GM15510 (cell line): ENCODE results near the gene TMEM72.

Experiments
- POLR2A ChIP-seq: IDR thresholded peaks from 3 replicates; pipeline ENCODE4 v1.6.1; 2011; ENCODE audit warnings: borderline replicate concordance; ENCODE audit not compliant: insufficient read length; ENCODE audit errors: extremely low read depth

The TMEM72 gene

GRCh38 chr10:44922796-44923545 lies 11.8 kb downstream of the TMEM72 start:
- no peak for TF ChIP-seq POLR2A

- no peak for TF ChIP-seq POLR2A
Observed at GRCh38 chr10:44923611-44924010, 12.5 kb downstream of the TMEM72 start.

GRCh38 chr10:44924261-44925040 lies 13.3 kb downstream of the TMEM72 start:
- no peak for TF ChIP-seq POLR2A

GRCh38 chr10:44925224-44925623 lies 14.1 kb downstream of the TMEM72 start:
- no peak for TF ChIP-seq POLR2A

GRCh38 chr10:44925811-44926750 lies 14.9 kb downstream of the TMEM72 start:
- TF ChIP-seq POLR2A: no peak

GRCh38 chr10:44926751-44927351 lies 15.7 kb downstream of the TMEM72 start:
- TF ChIP-seq POLR2A: no peak

- TF ChIP-seq POLR2A: no peak
Observed at GRCh38 chr10:44927352-44927751, 16.2 kb downstream of the TMEM72 start.

- no peak for TF ChIP-seq POLR2A
Observed at GRCh38 chr10:44928462-44928861, 17.3 kb downstream of the TMEM72 start.

- TF ChIP-seq POLR2A: no peak
Observed at GRCh38 chr10:44929356-44930255, 18.5 kb downstream of the TMEM72 start.

GRCh38 chr10:44930904-44931620 lies 19.9 kb downstream of the TMEM72 start:
- TF ChIP-seq POLR2A: no peak

- TF ChIP-seq POLR2A: no peak
Observed at GRCh38 chr10:44931621-44932516, 20.7 kb downstream of the TMEM72 start.
